Upper lobe of left lung (tissue), 4 donors: ENCODE data around the gene NSG2.

Experiments used
- EP300 ChIP-seq, 4 donors: sonication (generic); formaldehyde crosslinking; IDR thresholded peaks; one replicate each; pipeline ENCODE4 v1.5.1; 2017; ENCODE audit warnings: antibody characterized with exemption in 4 of 4, control low read depth in 2 of 4
- POLR2A ChIP-seq, 4 donors: fragments of 450-650 bp; IDR thresholded peaks; one replicate each; pipeline ENCODE4 v1.5.1; 2016 to 2017; ENCODE audit warnings: antibody characterized with exemption in 4 of 4, mild to moderate bottlenecking in 2 of 4
- POLR2AphosphoS5 ChIP-seq, 2 donors: sonication (generic); formaldehyde crosslinking; IDR thresholded peaks; one replicate each; pipeline ENCODE4 v1.5.1; 2017; ENCODE audit warnings: antibody characterized with exemption in 2 of 2
- TF ChIP-seq, protein P1 (sequence below), 6 experiments: fragments of 450-650 bp in 4 of 6; fragments of 200-600 bp in 2 of 6; sonication (generic) in 2 of 6; IDR thresholded peaks; one replicate each; pipeline ENCODE4 v1.5.1; 2016 to 2019; ENCODE audit warnings: antibody characterized with exemption in 6 of 6

GRCh38 chr5:174154559-174154958 lies 109.1 kb downstream of the NSG2 start:
- TF ChIP-seq, protein P1, sequence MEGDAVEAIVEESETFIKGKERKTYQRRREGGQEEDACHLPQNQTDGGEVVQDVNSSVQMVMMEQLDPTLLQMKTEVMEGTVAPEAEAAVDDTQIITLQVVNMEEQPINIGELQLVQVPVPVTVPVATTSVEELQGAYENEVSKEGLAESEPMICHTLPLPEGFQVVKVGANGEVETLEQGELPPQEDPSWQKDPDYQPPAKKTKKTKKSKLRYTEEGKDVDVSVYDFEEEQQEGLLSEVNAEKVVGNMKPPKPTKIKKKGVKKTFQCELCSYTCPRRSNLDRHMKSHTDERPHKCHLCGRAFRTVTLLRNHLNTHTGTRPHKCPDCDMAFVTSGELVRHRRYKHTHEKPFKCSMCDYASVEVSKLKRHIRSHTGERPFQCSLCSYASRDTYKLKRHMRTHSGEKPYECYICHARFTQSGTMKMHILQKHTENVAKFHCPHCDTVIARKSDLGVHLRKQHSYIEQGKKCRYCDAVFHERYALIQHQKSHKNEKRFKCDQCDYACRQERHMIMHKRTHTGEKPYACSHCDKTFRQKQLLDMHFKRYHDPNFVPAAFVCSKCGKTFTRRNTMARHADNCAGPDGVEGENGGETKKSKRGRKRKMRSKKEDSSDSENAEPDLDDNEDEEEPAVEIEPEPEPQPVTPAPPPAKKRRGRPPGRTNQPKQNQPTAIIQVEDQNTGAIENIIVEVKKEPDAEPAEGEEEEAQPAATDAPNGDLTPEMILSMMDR (IDR thresholded peaks at IDR 0.05) = no peak
- TF ChIP-seq POLR2A (IDR thresholded peaks at IDR 0.05) (no peak), POLR2AphosphoS5 (IDR thresholded peaks at IDR 0.05) (no peak), EP300 (IDR thresholded peaks at IDR 0.05) (no peak)
